Measurements from ENCODE around the gene COG2.

DNA sequence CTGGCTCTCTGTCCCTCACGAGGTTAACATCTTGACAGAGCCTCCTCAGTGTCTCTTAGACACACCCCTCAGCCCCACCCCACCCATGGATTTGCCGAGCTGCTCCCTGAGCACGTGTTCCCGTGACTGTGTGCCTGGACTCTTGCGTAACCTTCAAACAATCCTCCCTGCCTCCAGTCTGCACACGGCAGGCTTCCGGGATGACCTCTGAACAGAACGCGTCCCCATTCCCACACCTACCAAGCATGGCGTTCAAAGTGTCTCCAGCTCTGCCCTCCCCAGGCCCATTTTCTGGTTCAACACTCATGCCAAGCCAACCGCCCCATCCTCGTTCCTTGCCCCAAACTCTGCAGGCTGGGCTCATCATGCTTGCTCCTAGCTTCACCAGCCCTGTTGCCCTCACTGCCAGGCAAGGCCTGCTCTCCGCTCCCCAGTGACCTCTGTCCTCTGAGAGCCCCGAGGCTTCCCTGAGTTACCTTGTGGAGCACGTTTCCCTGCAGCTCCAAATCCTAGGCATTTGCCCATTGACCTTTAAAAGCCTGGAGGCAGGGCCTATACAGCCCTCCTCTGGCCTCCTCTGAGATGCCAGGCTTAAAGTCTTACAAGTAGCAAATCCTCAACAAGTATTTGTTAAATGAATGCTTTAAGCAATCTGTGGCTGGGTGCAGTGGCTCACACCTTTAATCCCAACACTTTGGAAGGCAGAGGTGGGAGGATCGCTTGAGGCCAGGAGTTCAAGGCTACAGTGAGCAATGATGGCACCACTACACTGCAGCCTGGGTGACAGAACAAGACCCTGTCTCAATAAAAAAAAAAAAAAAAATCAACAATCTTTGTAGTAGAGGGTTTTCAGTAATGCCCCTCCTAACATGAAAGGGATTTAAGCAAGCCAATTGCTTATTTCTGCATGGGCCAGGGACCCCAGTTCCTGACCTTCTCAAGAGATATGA is 66.6 kb downstream of the COG2 start:
- no peak for TF ChIP-seq POLR2A (IDR thresholded peaks at IDR 0.05)
- TF ChIP-seq, protein P1, sequence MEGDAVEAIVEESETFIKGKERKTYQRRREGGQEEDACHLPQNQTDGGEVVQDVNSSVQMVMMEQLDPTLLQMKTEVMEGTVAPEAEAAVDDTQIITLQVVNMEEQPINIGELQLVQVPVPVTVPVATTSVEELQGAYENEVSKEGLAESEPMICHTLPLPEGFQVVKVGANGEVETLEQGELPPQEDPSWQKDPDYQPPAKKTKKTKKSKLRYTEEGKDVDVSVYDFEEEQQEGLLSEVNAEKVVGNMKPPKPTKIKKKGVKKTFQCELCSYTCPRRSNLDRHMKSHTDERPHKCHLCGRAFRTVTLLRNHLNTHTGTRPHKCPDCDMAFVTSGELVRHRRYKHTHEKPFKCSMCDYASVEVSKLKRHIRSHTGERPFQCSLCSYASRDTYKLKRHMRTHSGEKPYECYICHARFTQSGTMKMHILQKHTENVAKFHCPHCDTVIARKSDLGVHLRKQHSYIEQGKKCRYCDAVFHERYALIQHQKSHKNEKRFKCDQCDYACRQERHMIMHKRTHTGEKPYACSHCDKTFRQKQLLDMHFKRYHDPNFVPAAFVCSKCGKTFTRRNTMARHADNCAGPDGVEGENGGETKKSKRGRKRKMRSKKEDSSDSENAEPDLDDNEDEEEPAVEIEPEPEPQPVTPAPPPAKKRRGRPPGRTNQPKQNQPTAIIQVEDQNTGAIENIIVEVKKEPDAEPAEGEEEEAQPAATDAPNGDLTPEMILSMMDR (IDR thresholded peaks at IDR 0.05) = no peak
